HG02763 (cell line): ENCODE measurements around the gene ZNF346.
"Not testable (repeated sequence)": the region's sequence is repeated elsewhere in the genome, so short reads cannot be mapped to it uniquely, and the experiment has no call there.

ENCODE experiments used
- ATAC-seq: cut with Tn5 transposase; IDR thresholded peaks from one replicate; pipeline ENCODE4 v1.9.1; 2021; ENCODE audit warnings: mild to moderate bottlenecking, moderate library complexity; ENCODE audit not compliant: unreplicated experiment

The ZNF346 gene, protein sequence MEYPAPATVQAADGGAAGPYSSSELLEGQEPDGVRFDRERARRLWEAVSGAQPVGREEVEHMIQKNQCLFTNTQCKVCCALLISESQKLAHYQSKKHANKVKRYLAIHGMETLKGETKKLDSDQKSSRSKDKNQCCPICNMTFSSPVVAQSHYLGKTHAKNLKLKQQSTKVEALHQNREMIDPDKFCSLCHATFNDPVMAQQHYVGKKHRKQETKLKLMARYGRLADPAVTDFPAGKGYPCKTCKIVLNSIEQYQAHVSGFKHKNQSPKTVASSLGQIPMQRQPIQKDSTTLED

DNA sequence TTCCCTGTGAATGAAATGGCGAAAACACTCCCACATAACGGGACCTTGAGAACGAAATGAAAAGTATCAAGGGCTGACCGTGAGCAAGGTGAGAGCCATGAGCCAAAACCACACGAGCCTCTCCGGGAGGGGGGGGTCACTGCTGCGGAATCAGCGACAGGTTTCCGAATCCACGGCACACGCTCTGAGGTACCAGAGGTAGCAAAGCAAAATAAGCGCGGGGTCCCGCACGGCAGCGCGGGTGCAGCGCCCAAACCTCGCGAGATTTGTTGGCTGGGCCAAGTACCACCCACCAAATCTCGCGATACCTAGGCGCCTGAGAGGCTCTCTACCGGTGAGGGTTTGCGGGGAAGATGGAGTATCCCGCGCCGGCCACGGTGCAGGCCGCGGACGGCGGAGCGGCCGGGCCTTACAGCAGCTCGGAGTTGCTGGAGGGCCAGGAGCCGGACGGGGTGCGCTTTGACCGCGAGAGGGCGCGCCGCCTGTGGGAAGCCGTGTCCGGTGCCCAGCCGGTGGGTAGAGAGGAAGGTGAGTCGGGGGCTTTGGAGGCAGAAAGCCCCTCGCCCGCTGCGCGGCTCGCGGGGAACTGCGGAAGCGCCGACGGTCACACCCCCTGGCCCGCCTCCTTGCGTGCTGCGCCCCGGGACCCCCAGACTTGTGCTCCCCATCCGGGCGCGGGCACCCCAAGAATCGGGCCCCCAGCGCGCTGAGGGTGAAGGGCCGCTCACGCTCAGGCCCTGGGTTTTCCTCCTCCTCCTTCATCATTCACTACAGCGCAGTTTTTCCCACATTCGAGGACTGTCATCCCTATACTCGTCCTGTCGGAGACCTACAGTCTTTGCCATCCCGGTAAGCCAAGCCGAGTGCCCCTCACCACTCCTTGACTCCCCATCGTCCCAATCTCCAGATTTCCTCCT lies at the start of gene ZNF346:
Gene ZNF346, plus strand, starts transcription at position 311 of the 917 bp plus-strand sequence. Its CDS starts 43 bp downstream, at position 354.
- ATAC-seq, result peak; percentile 83

DNA sequence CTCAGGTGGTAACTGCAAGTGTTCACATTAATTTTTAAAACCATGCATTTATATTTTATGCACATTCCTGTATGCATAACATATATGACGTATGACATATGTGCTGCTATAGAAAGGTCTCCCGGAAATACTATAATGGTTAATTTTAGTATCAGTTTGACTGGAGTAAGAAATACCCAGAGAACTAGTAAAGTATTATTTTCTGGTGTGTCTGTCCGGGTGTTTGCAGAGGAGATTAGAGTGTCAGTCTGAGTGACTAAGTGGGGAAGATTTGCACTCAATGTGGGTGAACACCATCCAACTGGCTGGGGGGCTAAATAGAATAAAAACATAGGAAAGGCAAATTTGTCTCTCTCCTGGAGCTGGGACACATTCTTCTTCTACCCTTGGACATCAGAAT lies 42.8 kb upstream of the ZNF346 start:
- no peak for ATAC-seq

DNA sequence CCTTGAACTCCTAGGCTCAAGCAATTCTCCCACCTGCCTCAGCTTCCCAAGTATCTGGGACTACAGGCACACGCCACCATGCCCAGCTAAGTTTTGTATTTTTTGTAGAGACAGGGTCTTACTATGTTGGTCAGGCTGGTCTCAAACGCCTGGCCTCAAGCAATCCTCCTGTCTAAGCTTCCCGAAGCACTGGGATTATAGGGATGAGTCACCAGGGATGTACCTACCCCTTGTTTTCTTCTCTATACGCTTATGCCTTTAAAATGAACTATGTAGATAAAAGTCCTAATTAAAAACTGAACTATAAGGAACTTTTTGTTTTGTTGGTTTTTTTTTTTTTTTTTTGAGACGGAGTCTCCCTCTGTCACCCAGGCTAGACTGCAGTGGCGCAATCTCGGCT lies 41.7 kb upstream of the ZNF346 start:
- no peak for ATAC-seq

DNA sequence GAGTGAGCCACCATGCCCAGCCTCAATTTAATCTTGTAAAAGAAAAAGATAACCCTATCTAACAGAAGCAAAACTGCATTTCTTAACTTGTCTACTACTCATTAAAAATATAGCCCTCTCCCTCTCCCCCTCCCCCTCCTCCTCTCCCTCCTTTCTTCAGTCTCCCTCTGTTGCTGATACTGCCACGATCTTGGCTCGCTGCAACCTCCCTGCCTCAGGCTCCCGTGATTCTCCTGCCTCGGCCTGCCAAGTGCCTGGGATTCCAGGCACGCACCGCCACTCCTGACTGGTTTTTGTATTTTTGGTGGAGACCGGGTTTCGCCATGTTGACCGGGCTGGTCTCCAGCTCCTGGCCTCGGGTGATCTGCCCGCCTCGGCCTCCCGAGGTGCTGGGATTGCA lies 39.4 kb upstream of the ZNF346 start:
- ATAC-seq, result not testable (repeated sequence)

DNA sequence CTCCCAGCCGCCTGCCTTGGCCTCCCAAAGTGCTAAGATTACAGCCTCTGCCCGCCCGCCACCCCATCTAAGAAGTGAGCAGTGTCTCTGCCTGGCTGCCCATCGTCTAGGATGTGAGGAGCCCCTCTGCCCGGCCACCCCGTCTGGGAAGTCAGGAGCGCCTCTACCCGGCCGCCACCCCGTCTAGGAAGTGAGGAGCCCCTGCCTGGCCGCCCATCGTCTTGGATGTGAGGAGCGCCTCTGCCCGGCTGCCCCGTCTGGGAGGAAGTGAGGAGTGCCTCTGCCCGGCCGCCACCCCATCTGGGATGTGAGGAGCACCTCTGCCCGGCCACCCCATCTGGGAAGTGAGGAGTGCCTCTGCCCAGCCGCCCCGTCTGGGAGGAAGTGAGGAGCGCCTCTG lies 38.9 kb upstream of the ZNF346 start:
- not testable (repeated sequence) for ATAC-seq

DNA sequence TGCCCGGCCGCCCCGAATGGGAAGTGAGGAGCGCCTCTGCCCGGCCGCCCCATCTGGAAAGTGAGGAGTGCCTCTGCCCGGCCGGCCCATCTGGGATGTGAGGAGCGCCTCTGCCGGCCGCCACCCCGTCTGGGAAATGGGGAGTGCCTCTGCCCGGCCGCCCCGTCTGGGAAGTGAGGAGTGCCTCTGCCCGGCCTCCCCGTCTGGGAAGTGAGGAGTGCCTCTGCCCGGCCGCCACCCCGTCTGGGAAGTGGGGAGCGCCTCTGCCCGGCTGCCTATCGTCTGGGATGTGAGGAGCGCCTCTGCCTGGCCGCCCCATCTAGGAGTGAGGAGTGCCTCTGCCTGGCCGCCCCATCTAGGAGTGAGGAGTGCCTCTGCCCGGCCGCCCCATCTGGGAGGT lies 38.3 kb upstream of the ZNF346 start:
- not testable (repeated sequence) for ATAC-seq

- ATAC-seq, result peak; percentile 65
Observed at GRCh38 chr5:176985516-176985915, 37.0 kb upstream of the ZNF346 start.

GRCh38 chr5:176986280-176986679 lies 36.2 kb upstream of the ZNF346 start:
- ATAC-seq, result no peak

DNA sequence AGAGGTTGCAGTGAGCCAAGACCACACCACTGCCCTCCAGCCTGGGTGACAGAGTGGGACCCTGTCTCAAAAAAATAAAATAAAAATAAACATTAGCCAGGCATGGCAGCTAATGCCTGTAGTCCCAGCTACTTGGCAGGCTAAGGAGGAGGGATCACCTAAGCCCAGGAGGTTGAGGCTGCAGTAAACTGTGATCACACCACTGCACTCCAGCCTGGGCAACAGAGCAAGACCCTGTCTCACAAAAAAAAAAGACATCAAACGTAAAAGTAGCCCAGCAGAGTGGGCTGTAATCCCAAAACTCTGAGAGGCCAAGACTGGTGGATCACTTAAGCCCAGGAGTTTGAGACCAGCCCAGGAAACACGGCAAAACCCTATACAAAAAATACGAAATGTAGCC lies 34.9 kb upstream of the ZNF346 start:
- no peak for ATAC-seq

GRCh38 chr5:176993081-176993480 lies 29.4 kb upstream of the ZNF346 start:
- not testable (repeated sequence) for ATAC-seq

DNA sequence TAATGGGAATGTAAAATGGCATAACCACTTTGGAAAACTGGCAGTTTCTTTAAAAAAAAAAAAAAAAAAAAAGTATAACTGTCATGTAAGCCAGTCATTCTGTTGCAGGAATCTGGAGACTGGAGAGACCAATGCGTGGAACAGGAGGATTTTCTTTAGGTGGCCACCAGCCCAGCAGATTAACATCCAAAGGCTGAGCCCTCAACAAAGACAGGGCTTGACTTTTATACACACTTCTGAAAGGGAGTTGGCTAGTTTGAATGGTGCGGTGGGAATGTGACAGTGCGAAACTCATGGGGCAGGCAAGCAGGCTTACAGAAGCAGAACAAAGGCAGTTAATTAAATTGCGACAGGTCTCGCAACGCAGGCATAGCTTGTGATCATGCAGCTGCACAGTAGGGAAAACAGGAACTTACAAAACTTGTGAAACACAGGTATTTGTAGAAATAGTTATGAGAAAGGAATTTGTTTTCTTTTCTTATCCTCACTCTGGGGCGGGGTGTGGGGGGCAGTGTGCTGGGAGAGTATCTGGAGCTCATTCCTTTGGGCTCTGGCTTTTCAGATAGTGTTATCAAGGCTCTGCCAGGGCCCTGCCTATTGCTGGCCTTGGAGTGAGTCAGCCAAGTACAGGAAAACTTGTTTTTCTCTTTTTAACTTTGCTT lies 27.9 kb upstream of the ZNF346 start:
- peak; percentile 47 for ATAC-seq

DNA sequence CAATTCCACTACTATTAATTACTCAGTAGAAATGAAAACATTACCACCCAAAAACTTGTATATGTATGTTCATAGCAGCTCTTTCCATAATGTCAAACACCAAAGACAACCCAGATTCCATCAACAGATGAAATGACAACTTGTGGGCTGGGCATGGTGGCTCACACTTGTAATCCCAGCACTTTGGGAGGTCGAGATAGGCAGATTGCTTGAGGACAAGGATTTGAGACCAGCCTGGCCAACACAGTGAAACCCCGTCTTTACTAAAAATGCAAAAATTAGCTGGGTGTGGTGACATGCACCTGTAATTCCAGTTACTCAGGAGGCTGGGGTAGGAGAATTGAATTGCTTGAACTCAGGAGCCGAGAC lies 27.4 kb upstream of the ZNF346 start:
- ATAC-seq, result no peak

DNA sequence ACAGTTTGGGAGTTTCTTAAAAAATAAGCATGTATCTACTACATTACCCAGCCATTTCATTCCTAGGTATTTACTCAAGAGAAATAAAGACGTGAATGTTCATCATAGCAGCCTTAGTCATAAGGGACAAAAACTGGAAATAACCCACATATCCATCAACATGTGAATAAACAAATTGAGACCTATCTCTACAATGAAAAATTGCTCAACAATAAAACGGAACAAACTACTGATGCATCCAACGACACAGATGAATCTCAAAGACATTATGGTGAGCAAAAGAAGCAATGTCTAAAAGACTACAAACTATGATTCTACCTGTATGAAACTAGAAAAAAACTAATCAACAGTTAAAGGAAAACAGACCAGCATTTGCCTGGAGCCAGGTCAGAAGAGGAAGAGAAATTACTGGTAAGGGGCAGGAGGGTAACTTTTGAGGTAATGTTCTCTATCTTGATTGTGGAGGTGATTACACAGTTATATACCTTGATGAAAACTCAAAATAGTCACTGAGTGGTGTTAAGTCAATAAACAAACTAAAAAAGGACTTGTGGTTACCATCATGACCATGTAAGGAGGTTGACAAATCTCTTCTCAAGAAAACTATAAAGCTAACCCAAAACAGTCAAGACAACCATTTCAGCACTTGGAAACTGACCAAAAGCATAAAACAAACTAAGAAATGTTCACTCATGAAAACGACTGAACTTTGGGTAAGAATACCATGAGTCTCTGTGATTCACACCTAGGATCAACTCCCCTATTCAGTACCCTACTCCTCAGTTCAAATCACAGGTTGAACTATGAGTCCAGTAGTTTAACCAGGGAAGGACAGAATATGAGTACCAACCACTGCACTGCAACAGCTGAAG lies 26.4 kb upstream of the ZNF346 start:
- ATAC-seq, result peak; percentile 42

GRCh38 chr5:176996780-176997179 lies 25.7 kb upstream of the ZNF346 start:
- ATAC-seq, result no peak

- ATAC-seq, result no peak
Observed at GRCh38 chr5:176998828-176999227, 23.7 kb upstream of the ZNF346 start.

DNA sequence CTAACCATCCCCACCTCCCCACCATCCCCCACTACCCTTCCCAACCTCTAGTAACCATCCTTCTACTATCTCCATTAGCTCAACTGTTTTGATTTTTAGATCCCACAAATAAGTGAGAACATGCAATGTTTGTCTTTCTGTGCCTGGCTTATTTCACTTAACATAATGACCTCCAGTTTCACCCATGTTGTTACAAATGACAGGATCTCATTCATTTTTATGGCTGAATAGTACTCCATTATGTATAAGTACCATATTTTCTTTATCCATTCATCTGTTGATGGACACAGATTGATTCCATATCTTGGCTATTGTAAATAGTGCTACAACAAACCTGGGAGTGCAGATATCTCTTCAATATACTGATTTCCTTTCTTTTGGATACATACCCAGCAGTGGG lies 23.0 kb upstream of the ZNF346 start:
- ATAC-seq, result not testable (repeated sequence)

GRCh38 chr5:177003649-177004048 lies 18.8 kb upstream of the ZNF346 start:
- ATAC-seq, result no peak

DNA sequence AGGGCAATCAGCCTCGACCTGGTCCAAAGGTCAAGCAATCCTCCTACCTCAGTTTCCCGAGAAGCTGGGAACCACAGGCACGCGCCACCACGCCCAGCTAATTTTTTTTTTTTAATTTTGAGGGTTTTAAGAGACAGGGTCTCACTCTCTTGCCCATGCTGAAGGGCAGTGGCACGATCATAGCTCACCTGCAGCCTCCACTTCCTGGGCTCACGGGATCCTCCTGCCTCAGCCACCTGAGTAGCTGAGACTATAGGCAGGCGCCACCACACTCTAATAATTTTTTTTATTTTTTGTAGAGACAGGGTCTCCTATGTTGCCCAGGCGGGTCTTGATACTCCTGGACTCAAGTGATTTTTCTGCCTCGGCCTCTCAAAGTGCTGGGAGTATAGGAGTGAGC lies 17.5 kb upstream of the ZNF346 start:
- ATAC-seq, result no peak

DNA sequence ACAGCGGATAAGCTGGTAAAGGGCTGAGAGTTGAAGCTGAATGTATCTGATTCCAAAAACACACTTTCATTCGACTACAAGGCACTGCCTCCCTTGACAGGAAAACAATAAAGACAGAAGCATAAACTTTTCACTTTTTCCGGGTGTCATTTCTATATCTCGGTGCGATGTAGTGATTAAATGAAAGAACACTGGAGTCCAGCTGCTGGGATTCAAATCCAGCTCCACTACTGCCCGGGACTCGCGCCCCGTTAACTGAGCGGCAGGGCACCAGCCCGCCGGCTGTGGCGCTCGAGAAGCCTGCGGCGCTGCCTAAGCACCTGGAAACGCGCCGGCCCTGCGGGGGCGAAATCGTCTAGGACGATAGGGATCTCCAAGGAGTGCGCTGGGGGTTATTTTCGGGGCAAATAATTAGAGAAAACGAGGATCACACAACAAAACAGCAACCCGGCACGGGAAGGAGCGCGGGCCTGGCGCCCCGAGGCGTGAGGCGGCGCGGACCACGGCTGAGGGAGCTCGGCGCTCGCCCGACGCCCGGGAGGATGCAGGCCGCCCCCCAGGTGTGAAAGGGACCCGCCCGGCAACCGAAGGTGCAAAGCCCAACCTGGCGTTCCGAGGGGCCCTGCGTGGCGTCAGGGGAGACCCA lies 16.8 kb upstream of the ZNF346 start:
- peak; percentile 35 for ATAC-seq
